NCI-H2171 treated with DMSO at 0.1 percent for 48 hours (cell line): ENCODE results near the gene OR4E2.
"Not testable (repeated sequence)": the region's sequence is repeated elsewhere in the genome, so short reads cannot be mapped to it uniquely, and the experiment has no call there.

Experiments
- DNase-seq: peaks from one replicate; lab custom pipeline; 2025; lab: John Stamatoyannopoulos, UW

OR4E2 gene

GRCh38 chr14:21697662-21698061, 44.0 kb downstream of the OR4E2 start:
- not testable (repeated sequence) for DNase-seq

- not testable (repeated sequence) for DNase-seq
These were observed 44.9 kb downstream of the OR4E2 start for GRCh38 chr14:21698538-21698937.

- DNase-seq, result no peak
These were observed 45.9 kb downstream of the OR4E2 start for GRCh38 chr14:21699551-21699950.

GRCh38 chr14:21702316-21702715, 48.7 kb downstream of the OR4E2 start:
- no peak for DNase-seq

- DNase-seq, result no peak
These were observed 50.0 kb downstream of the OR4E2 start for GRCh38 chr14:21703357-21704326.

- DNase-seq, result no peak
These were observed 50.7 kb downstream of the OR4E2 start for GRCh38 chr14:21704338-21704737.

- peak; percentile 82 for DNase-seq
These were observed 57.8 kb downstream of the OR4E2 start for GRCh38 chr14:21711360-21711961.

GRCh38 chr14:21712036-21712435, 58.4 kb downstream of the OR4E2 start:
- DNase-seq, result no peak

- DNase-seq, result no peak
These were observed 60.8 kb downstream of the OR4E2 start for GRCh38 chr14:21714318-21714929.
